GM19324 (cell line): ENCODE measurements around the gene RNF144B.
A peak's percentile ranks its signal among the peaks of the same experiment; 100 is the strongest.
"Not testable (repeated sequence)": the region's sequence is repeated elsewhere in the genome, so short reads cannot be mapped to it uniquely, and the experiment has no call there.

Experiments used
- ATAC-seq: cut with Tn5 transposase; IDR thresholded peaks from one replicate; pipeline ENCODE4 v1.9.1; 2021; ENCODE audit warnings: mild to moderate bottlenecking, moderate library complexity; ENCODE audit not compliant: unreplicated experiment, low FRiP score

The RNF144B gene

GRCh38 chr6:18387061-18387721 is at the start of gene RNF144B:
TSS of gene RNF144B (plus strand) at chr6:18387350. CDS start at chr6:18399535, 12,185 bp downstream.
- peak; percentile 95 for ATAC-seq

GRCh38 chr6:18339599-18339998 is 47.6 kb upstream of the RNF144B start:
- no peak for ATAC-seq

- no peak for ATAC-seq
Observed at GRCh38 chr6:18340781-18341551, 46.2 kb upstream of the RNF144B start.

GRCh38 chr6:18342223-18342622 is 44.9 kb upstream of the RNF144B start:
- no peak for ATAC-seq

GRCh38 chr6:18343741-18344140 is 43.4 kb upstream of the RNF144B start:
- ATAC-seq, result no peak

- ATAC-seq, result no peak
Observed at GRCh38 chr6:18347021-18347577, 40.1 kb upstream of the RNF144B start.

- ATAC-seq, result no peak
Observed at GRCh38 chr6:18347866-18348265, 39.3 kb upstream of the RNF144B start.

GRCh38 chr6:18349386-18349785 is 37.8 kb upstream of the RNF144B start:
- ATAC-seq, result no peak

GRCh38 chr6:18350271-18350670 is 36.9 kb upstream of the RNF144B start:
- ATAC-seq, result no peak

GRCh38 chr6:18350712-18351111 is 36.4 kb upstream of the RNF144B start:
- no peak for ATAC-seq

- no peak for ATAC-seq
Observed at GRCh38 chr6:18352001-18352400, 35.1 kb upstream of the RNF144B start.

GRCh38 chr6:18352842-18353241 is 34.3 kb upstream of the RNF144B start:
- ATAC-seq, result no peak

- ATAC-seq, result no peak
Observed at GRCh38 chr6:18353251-18353650, 33.9 kb upstream of the RNF144B start.

GRCh38 chr6:18357546-18357945 is 29.6 kb upstream of the RNF144B start:
- not testable (repeated sequence) for ATAC-seq

- ATAC-seq, result peak; percentile 90
Observed at GRCh38 chr6:18359237-18359885, 27.8 kb upstream of the RNF144B start.

GRCh38 chr6:18360188-18360587 is 27.0 kb upstream of the RNF144B start:
- ATAC-seq, result no peak

GRCh38 chr6:18362058-18362561 is 25.0 kb upstream of the RNF144B start:
- ATAC-seq, result no peak

GRCh38 chr6:18363746-18364145 is 23.4 kb upstream of the RNF144B start:
- ATAC-seq, result no peak

- not testable (repeated sequence) for ATAC-seq
Observed at GRCh38 chr6:18364561-18364960, 22.6 kb upstream of the RNF144B start.

GRCh38 chr6:18367371-18367770 is 19.8 kb upstream of the RNF144B start:
- no peak for ATAC-seq
